Gastrocnemius medialis (tissue), 4 donors: ENCODE measurements around the gene SGPP2. TPM values are rescaled to one million over a fixed set of nuclear protein-coding genes. Genes with fewer than 3 reads are reported as not detected.
"Not testable (repeated sequence)": the region's sequence is repeated elsewhere in the genome, so short reads cannot be mapped to it uniquely, and the experiment has no call there.

Source experiments
- ATAC-seq, 2 donors: fragments of 150-250 bp; one replicate each; pipeline ENCODE4 v1.9.1; 2016
- DNase-seq, 2 donors: peaks; one replicate each; pipeline ENCODE4 v3.0.0-alpha.2; 2019
- H3K27ac ChIP-seq, 4 donors: fragments of 200-600 bp; sonication (generic); 1 replicate in 1 of 4; 2 replicates in 3 of 4; pipeline ENCODE4 v1.5.1; 2016 to 2018; ENCODE audit warnings: mild to moderate bottlenecking in 2 of 4, moderate library complexity in 1 of 4
- H3K27me3 ChIP-seq, 3 donors: fragments of 200-600 bp; sonication (generic) in 2 of 3; 1 replicate in 1 of 3; 2 replicates in 2 of 3; pipeline versions ENCODE4 v1.5.1 to v1.6.0; 2016 to 2019; ENCODE audit warnings: mild to moderate bottlenecking in 1 of 3, moderate library complexity in 1 of 3
- H3K36me3 ChIP-seq, 2 donors: fragments of 200-600 bp; sonication (generic) in 1 of 2; one replicate each; pipeline ENCODE4 v1.5.1; 2017 to 2018
- H3K4me1 ChIP-seq, 2 donors: fragments of 200-600 bp; sonication (generic) in 1 of 2; one replicate each; pipeline ENCODE4 v1.5.1; 2016 to 2017; ENCODE audit warnings: mild to moderate bottlenecking in 2 of 2
- H3K4me3 ChIP-seq, 4 donors: fragments of 200-600 bp; sonication (generic) in 3 of 4; 1 replicate in 1 of 4; 2 replicates in 3 of 4; pipeline ENCODE4 v1.5.1; 2016 to 2019; ENCODE audit warnings: mild to moderate bottlenecking in 2 of 4
- H3K9me3 ChIP-seq, 3 donors: fragments of 200-600 bp; sonication (generic) in 2 of 3; 1 replicate in 1 of 3; 2 replicates in 2 of 3; pipeline ENCODE4 v1.5.1; 2016 to 2019
- CTCF ChIP-seq, 5 experiments: fragments of 450-650 bp in 3 of 5; fragments of 200-600 bp in 2 of 5; sonication (generic) in 2 of 5; IDR thresholded peaks in 4 of 5; conservative IDR thresholded peaks in 1 of 5; 1 replicate in 4 of 5; 2 replicates in 1 of 5; pipeline ENCODE4 v1.5.1; 2016 to 2019; ENCODE audit warnings: antibody characterized with exemption in 5 of 5, mild to moderate bottlenecking in 3 of 5, moderate library complexity in 3 of 5
- POLR2A ChIP-seq, 2 donors: fragments of 450-650 bp; IDR thresholded peaks; one replicate each; pipeline ENCODE4 v1.6.1; 2017; ENCODE audit warnings: antibody characterized with exemption in 2 of 2, mild to moderate bottlenecking in 2 of 2, moderate library complexity in 2 of 2
- in situ Hi-C, 4 donors: fragments of 200-750 bp; cut with MboI; loops; one replicate each; pipeline versions ENCODE4 v1.15.0 to v1.8.0; 2017; ENCODE audit warnings: low sequenced_read_pairs in 4 of 4
- intact Hi-C: fragments of 100-400 bp; cut with DNase I; formaldehyde crosslinking; loops from one replicate; pipeline ENCODE4 v1.15.1; 2023; ENCODE audit warnings: low total_unique reads
- total RNA-seq, 4 donors: library from RNA; depleted of rRNA; stranded (reverse); fragments of >200 nt; gene quantifications; one replicate each; pipeline versions ENCODE4 v1.1.0 to v1.2.3, GENCODE V29; 2016

The SGPP2 gene
- total RNA-seq, 4 donors from 2014 or later = 0.17 to 0.59 (median 0.31) TPM; not detected in 1

DNA sequence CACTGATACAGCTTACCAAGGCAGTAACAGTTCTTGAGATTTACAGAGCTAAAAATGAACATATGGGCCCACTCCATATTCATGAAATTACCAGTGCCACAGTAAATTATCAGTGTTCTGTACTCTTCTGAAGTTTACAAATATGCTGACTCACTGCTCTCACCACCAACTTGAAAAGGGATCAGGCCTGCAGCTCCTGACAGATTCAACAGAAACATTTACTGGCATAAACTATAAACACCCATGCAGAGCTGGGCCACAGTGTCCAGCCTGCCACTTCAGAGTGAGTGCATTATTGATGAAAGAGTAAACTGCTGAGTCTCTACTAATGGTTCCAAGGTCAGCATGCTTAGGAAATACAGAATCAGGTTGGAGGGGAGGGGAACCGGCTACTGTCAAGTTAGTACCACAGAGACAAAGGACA lies 148.4 kb downstream of the SGPP2 start:
- Histone ChIP-seq H3K4me1 (peaks cover 38 to 46% of the 10 kb centered on the region in 2 donors), H3K4me3 (no peak overlapping the region), H3K27ac (peak overlapping the region; percentile 15 to 73 (median 48)), H3K9me3 (no peaks in the 10 kb centered on the region), H3K27me3 (no peaks in the 10 kb centered on the region), H3K36me3 (peaks cover 0 to 8% of the 10 kb centered on the region in 2 donors)
- intact Hi-C loops (no loop called here), in situ Hi-C loops (loop anchor here in 3 of 4 donors (25.0 kb wide), 2 partner anchors 260 to 510 kb away; a partner anchor contains a TSS)
- ATAC-seq (peak in 1 of 2 donors; percentile 25), DNase-seq (no peak)
- TF ChIP-seq POLR2A (IDR thresholded peaks at IDR 0.05) (no peak), CTCF (IDR thresholded peaks at IDR 0.05 in 4 of 5, conservative IDR thresholded peaks at IDR 0.05 in 1 of 5) (no peak)

GRCh38 chr2:222575618-222576017 lies 151.3 kb downstream of the SGPP2 start:
- intact Hi-C loops = no loop called here

DNA sequence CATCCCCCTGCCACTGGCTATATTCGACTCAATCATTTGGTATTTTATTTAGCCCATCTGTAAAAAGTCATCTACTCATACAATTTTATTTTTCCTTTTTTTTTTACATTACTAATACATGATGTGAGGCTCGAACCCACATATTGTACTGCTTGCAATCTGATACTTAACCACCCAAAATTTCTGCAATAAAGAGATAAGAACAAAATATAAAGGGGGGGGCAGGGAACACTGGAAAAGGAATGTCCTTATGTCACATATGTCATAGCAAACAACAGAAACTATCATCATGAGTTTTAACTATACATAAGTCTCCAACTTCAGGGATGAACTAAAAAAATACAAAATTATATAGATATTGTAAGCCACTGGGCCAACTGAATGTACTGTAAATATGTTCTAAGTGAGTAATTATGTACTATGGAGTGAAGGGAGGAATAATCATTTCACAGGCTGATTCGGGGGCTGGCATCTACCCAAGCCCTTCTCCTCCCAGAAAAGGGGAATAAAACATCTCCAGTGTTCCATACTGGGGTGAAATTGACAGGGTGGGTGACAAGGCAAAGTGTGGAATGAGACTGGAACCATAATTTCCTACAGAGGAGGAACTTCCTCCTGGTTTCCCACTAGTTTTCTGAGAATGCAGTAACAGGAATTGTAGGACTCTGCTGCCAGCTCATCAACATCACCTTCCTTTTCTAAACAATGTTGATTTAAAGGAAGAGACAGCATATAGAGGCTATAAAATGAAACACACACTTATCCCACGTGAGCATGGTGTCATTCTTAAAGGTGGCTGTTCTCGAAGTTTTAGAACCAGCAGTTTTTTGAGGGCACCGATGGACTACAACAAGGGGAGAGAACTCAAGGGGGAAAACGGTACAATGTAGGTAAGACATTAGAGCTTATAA lies 152.1 kb downstream of the SGPP2 start:
- DNase-seq = no peak
- Histone ChIP-seq H3K27me3 (no peaks in the 10 kb centered on the region), H3K27ac (no peak overlapping the region), H3K4me3 (no peak overlapping the region), H3K36me3 (peaks cover 0 to 5% of the 10 kb centered on the region in 2 donors), H3K4me1 (peaks cover 25 to 30% of the 10 kb centered on the region in 2 donors), H3K9me3 (no peaks in the 10 kb centered on the region)
- TF ChIP-seq POLR2A (IDR thresholded peaks at IDR 0.05) (no peak), CTCF (IDR thresholded peaks at IDR 0.05 in 4 of 5, conservative IDR thresholded peaks at IDR 0.05 in 1 of 5) (no peak)
- in situ Hi-C loops (no loop called here), intact Hi-C loops (no loop called here)
- no peak for ATAC-seq

More at GRCh38 chr2:222575618-222576017, 151.3 kb downstream of the SGPP2 start:
- TF ChIP-seq CTCF (IDR thresholded peaks at IDR 0.05 in 4 of 5, conservative IDR thresholded peaks at IDR 0.05 in 1 of 5) = no peak
- TF ChIP-seq POLR2A (IDR thresholded peaks at IDR 0.05) = no peak
- Histone ChIP-seq H3K27ac (no peak overlapping the region), H3K27me3 (no peaks in the 10 kb centered on the region), H3K9me3 (no peaks in the 10 kb centered on the region), H3K36me3 (peaks cover 0 to 8% of the 10 kb centered on the region in 2 donors), H3K4me3 (no peak overlapping the region), H3K4me1 (peaks cover 25 to 30% of the 10 kb centered on the region in 2 donors)
- DNase-seq = no peak
- in situ Hi-C loops = no loop called here
- no peak for ATAC-seq

DNA sequence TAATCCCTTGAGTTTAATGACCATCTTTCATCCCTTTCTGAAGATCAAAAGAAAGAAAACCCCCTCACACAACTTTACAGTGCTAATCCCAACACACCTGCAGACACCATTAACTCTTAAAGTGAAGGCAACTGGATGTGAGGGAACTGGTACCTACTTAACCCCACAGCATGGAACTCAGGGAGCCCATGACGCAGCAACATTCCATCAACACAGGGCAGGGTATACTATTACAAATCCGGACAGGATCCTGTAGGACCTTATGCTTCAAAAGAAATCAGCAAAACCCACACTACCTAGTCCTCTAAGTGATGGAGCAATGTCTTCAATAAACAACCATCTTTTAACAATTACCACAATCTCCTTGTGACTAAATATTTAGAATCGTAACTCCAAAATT lies 153.0 kb downstream of the SGPP2 start:
- peak; percentile 58 to 78 for ATAC-seq
- in situ Hi-C loops = no loop called here

DNA sequence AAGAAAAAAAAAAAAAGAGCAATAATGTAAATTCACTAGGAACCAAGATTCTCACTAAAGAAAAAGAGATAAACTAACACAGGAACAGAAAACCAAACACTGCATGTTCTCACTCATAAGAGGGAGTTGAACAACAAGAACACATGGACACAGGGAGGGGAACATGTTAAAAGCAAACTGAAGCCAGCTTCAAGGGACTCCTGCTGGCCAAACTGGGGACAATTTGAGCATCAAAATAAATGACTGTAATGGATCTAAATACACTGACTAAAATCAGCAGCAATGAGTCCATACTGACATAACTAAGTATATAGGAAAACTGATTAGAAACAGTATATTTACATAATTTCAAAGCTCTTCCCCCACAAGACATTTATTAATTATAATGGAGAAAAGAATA lies 158.6 kb downstream of the SGPP2 start:
- ATAC-seq = no peak
- intact Hi-C loops = no loop called here
- H3K27me3 ChIP-seq = no peaks in the 10 kb centered on the region
- no peak overlapping the region for H3K4me3 ChIP-seq
- H3K36me3 ChIP-seq = no peaks in the 10 kb centered on the region
- H3K9me3 ChIP-seq = no peaks in the 10 kb centered on the region
- no peak for DNase-seq
- H3K27ac ChIP-seq = no peak overlapping the region
- TF ChIP-seq CTCF (IDR thresholded peaks at IDR 0.05 in 4 of 5, conservative IDR thresholded peaks at IDR 0.05 in 1 of 5) = peak in 1 of 5 experiments; percentile 6
- no peak for TF ChIP-seq POLR2A (IDR thresholded peaks at IDR 0.05)
- peaks cover 0 to under 1% of the 10 kb centered on the region in 2 donors for H3K4me1 ChIP-seq
- in situ Hi-C loops = no loop called here

More for the DNA sequence above, 153.0 kb downstream of the SGPP2 start:
- intact Hi-C loops = no loop called here
- Histone ChIP-seq H3K9me3 (no peaks in the 10 kb centered on the region), H3K4me1 (peaks cover 22 to 27% of the 10 kb centered on the region in 2 donors), H3K36me3 (no peaks in the 10 kb centered on the region), H3K27me3 (no peaks in the 10 kb centered on the region), H3K4me3 (no peak overlapping the region), H3K27ac (no peak overlapping the region)
- no peak for TF ChIP-seq POLR2A (IDR thresholded peaks at IDR 0.05)
- DNase-seq = no peak

DNA sequence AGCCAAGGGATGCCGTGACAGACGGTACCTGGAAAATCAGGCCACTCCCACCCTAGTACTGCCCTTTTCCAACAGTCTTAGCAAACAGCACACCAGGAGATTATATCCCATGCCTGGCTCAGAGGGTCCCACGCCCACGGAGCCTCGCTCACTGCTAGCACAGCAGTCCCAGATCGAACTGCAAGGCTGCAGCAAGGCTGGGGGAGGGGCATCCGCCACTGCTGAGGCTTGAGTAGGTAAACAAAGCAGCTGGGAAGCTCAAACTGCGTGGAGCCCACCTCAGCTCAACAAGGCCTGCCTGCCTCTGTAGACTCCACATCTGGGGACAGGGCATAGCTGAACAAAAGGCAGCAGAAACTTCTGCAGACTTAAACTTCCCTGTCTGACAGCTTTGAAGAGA lies 160.2 kb downstream of the SGPP2 start:
- ATAC-seq, H3K27me3 ChIP-seq, H3K4me3 ChIP-seq, H3K36me3 ChIP-seq, H3K9me3 ChIP-seq, DNase-seq, in situ Hi-C loops, intact Hi-C loops, H3K4me1 ChIP-seq, H3K27ac ChIP-seq: not testable (repeated sequence)
